Peyer's patch (tissue), 4 donors: Measurements from ENCODE around the gene OSBPL3.

Source experiments
- CTCF ChIP-seq, 6 experiments: fragments of 450-650 bp in 4 of 6; fragments of 200-600 bp in 2 of 6; sonication (generic) in 1 of 6; IDR thresholded peaks; one replicate each; pipeline ENCODE4 v1.5.1; 2017 to 2019; ENCODE audit warnings: antibody characterized with exemption in 6 of 6, mild to moderate bottlenecking in 3 of 6, moderate library complexity in 1 of 6
- POLR2A ChIP-seq, 2 donors: fragments of 450-650 bp; IDR thresholded peaks; one replicate each; pipeline ENCODE4 v1.5.1; 2017; ENCODE audit warnings: antibody characterized with exemption in 2 of 2, mild to moderate bottlenecking in 2 of 2, moderate library complexity in 2 of 2

- TF ChIP-seq CTCF (IDR thresholded peaks at IDR 0.05) (no peak), POLR2A (IDR thresholded peaks at IDR 0.05) (no peak)
These were observed 116.4 kb downstream of the OSBPL3 start for GRCh38 chr7:24863626-24864025.
